Activated T-helper 17 cell treated with anti-CD3 and anti-CD28 coated beads, Interleukin-2, amount 50 U/mL, for 72 hours (primary cell): ENCODE data around the gene HIPK2. TPM values are rescaled to one million over a fixed set of nuclear protein-coding genes. Genes with fewer than 3 reads are reported as not detected.

Experiments
- ATAC-seq: fragments of 150-1000 bp; cut with Tn5 transposase; replicated peaks from 2 replicates; pipeline ENCODE4 v1.10.0; 2021; ENCODE audit warnings: mild to moderate bottlenecking, moderate library complexity
- H3K27ac Mint-ChIP-seq: one replicate; pipeline ENCODE4 v1.8.0; 2022; ENCODE audit warnings: mixed read lengths
- H3K27me3 Mint-ChIP-seq: one replicate; pipeline ENCODE4 v1.8.0; 2022; ENCODE audit warnings: mixed read lengths
- H3K36me3 Mint-ChIP-seq: one replicate; pipeline ENCODE4 v1.8.0; 2022; ENCODE audit warnings: low read depth, mild to moderate bottlenecking, mixed read lengths
- H3K4me1 Mint-ChIP-seq: one replicate; pipeline ENCODE4 v1.8.0; 2022; ENCODE audit warnings: mixed read lengths
- H3K4me3 Mint-ChIP-seq: one replicate; pipeline ENCODE4 v1.8.0; 2022; ENCODE audit warnings: mild to moderate bottlenecking, mixed read lengths
- H3K9me3 Mint-ChIP-seq: one replicate; pipeline ENCODE4 v1.8.0; 2022; ENCODE audit warnings: mixed read lengths
- total RNA-seq, 2 donors: library from RNA; stranded (reverse); gene quantifications; one replicate each; pipeline ENCODE4 v1.2.3, GENCODE V29; 2022

The HIPK2 gene
- total RNA-seq, 2 donors from 2014 or later, result 44.2 to 46.9 TPM

- no peaks in the 10 kb centered on the region for H3K9me3 Mint-ChIP-seq
- peaks cover 47% of the 10 kb centered on the region for H3K36me3 Mint-ChIP-seq
- H3K4me3 Mint-ChIP-seq, result peak overlapping the region; percentile 98
- H3K27ac Mint-ChIP-seq, result peak overlapping the region; percentile 96
- no peaks in the 10 kb centered on the region for H3K27me3 Mint-ChIP-seq
- peaks cover 72% of the 10 kb centered on the region for H3K4me1 Mint-ChIP-seq
- ATAC-seq, result no peak
These were observed 4.9 kb downstream of the HIPK2 start for GRCh38 chr7:139772873-139773272.

GRCh38 chr7:139772115-139772514, 5.7 kb downstream of the HIPK2 start:
- Mint-ChIP-seq H3K9me3 (no peaks in the 10 kb centered on the region), H3K27ac (peak overlapping the region; percentile 87), H3K36me3 (peaks cover 47% of the 10 kb centered on the region), H3K4me3 (peak overlapping the region; percentile 61), H3K27me3 (no peaks in the 10 kb centered on the region), H3K4me1 (peaks cover 79% of the 10 kb centered on the region)
- no peak for ATAC-seq

- peak; percentile 64 for ATAC-seq
These were observed 6.5 kb downstream of the HIPK2 start for GRCh38 chr7:139771001-139771956.

GRCh38 chr7:139769761-139770160, 8.0 kb downstream of the HIPK2 start:
- H3K27ac Mint-ChIP-seq, result peak overlapping the region; percentile 84
- peaks cover 35% of the 10 kb centered on the region for H3K36me3 Mint-ChIP-seq
- H3K4me3 Mint-ChIP-seq, result peak overlapping the region; percentile 59
- no peak for ATAC-seq
- peaks cover 68% of the 10 kb centered on the region for H3K4me1 Mint-ChIP-seq
- no peaks in the 10 kb centered on the region for H3K27me3 Mint-ChIP-seq
- H3K9me3 Mint-ChIP-seq, result no peaks in the 10 kb centered on the region

More at GRCh38 chr7:139771001-139771956, 6.5 kb downstream of the HIPK2 start:
- H3K27me3 Mint-ChIP-seq, result no peaks in the 10 kb centered on the region
- no peaks in the 10 kb centered on the region for H3K9me3 Mint-ChIP-seq
- H3K4me3 Mint-ChIP-seq, result peak overlapping the region; percentile 61
- H3K4me1 Mint-ChIP-seq, result peaks cover 77% of the 10 kb centered on the region
- peaks cover 38% of the 10 kb centered on the region for H3K36me3 Mint-ChIP-seq
- H3K27ac Mint-ChIP-seq, result peak overlapping the region; percentile 87

GRCh38 chr7:139769066-139769465, 8.7 kb downstream of the HIPK2 start:
- Mint-ChIP-seq H3K27ac (peak overlapping the region; percentile 84), H3K36me3 (peaks cover 33% of the 10 kb centered on the region), H3K9me3 (no peaks in the 10 kb centered on the region), H3K27me3 (no peaks in the 10 kb centered on the region), H3K4me1 (peaks cover 63% of the 10 kb centered on the region), H3K4me3 (peak overlapping the region; percentile 59)
- no peak for ATAC-seq

GRCh38 chr7:139768249-139768824, 9.5 kb downstream of the HIPK2 start:
- Mint-ChIP-seq H3K27me3 (no peaks in the 10 kb centered on the region), H3K36me3 (peaks cover 26% of the 10 kb centered on the region), H3K4me3 (peak overlapping the region; percentile 59), H3K27ac (peak overlapping the region; percentile 84), H3K9me3 (no peaks in the 10 kb centered on the region), H3K4me1 (peaks cover 59% of the 10 kb centered on the region)
- peak; percentile 13 for ATAC-seq

GRCh38 chr7:139767561-139767982, 10.2 kb downstream of the HIPK2 start:
- Mint-ChIP-seq H3K4me3 (peak overlapping the region; percentile 59), H3K27me3 (no peaks in the 10 kb centered on the region), H3K9me3 (no peaks in the 10 kb centered on the region), H3K36me3 (peaks cover 26% of the 10 kb centered on the region), H3K4me1 (peaks cover 58% of the 10 kb centered on the region), H3K27ac (peak overlapping the region; percentile 84)
- peak; percentile 65 for ATAC-seq

- no peak overlapping the region for H3K27ac Mint-ChIP-seq
- H3K9me3 Mint-ChIP-seq, result no peaks in the 10 kb centered on the region
- H3K36me3 Mint-ChIP-seq, result peaks cover 32% of the 10 kb centered on the region
These were observed 12.7 kb downstream of the HIPK2 start for GRCh38 chr7:139765143-139765542.

GRCh38 chr7:139763330-139763729, 14.5 kb downstream of the HIPK2 start:
- no peaks in the 10 kb centered on the region for H3K27me3 Mint-ChIP-seq
- peaks cover 26% of the 10 kb centered on the region for H3K36me3 Mint-ChIP-seq
- no peak overlapping the region for H3K4me3 Mint-ChIP-seq
- no peaks in the 10 kb centered on the region for H3K9me3 Mint-ChIP-seq
- peaks cover 58% of the 10 kb centered on the region for H3K4me1 Mint-ChIP-seq
- H3K27ac Mint-ChIP-seq, result peak overlapping the region; percentile 60
- ATAC-seq, result no peak

More at GRCh38 chr7:139765143-139765542, 12.7 kb downstream of the HIPK2 start:
- Mint-ChIP-seq H3K4me1 (peaks cover 61% of the 10 kb centered on the region), H3K27me3 (no peaks in the 10 kb centered on the region), H3K4me3 (no peak overlapping the region)
- no peak for ATAC-seq

GRCh38 chr7:139762886-139763285, 14.9 kb downstream of the HIPK2 start:
- no peaks in the 10 kb centered on the region for H3K9me3 Mint-ChIP-seq
- H3K27ac Mint-ChIP-seq, result peak overlapping the region; percentile 60
- peak overlapping the region; percentile 8 for H3K4me3 Mint-ChIP-seq
- H3K4me1 Mint-ChIP-seq, result peaks cover 54% of the 10 kb centered on the region
- no peak for ATAC-seq
- H3K27me3 Mint-ChIP-seq, result no peaks in the 10 kb centered on the region
- peaks cover 26% of the 10 kb centered on the region for H3K36me3 Mint-ChIP-seq

- no peaks in the 10 kb centered on the region for H3K9me3 Mint-ChIP-seq
- H3K27ac Mint-ChIP-seq, result no peak overlapping the region
- peak; percentile 43 for ATAC-seq
- H3K36me3 Mint-ChIP-seq, result peaks cover 27% of the 10 kb centered on the region
- peaks cover 50% of the 10 kb centered on the region for H3K4me1 Mint-ChIP-seq
- H3K4me3 Mint-ChIP-seq, result no peak overlapping the region
- H3K27me3 Mint-ChIP-seq, result no peaks in the 10 kb centered on the region
These were observed 19.4 kb downstream of the HIPK2 start for GRCh38 chr7:139758388-139758787.

GRCh38 chr7:139757968-139758367, 19.8 kb downstream of the HIPK2 start:
- H3K36me3 Mint-ChIP-seq, result peaks cover 27% of the 10 kb centered on the region
- no peak overlapping the region for H3K4me3 Mint-ChIP-seq
- H3K4me1 Mint-ChIP-seq, result peaks cover 48% of the 10 kb centered on the region
- H3K27me3 Mint-ChIP-seq, result no peaks in the 10 kb centered on the region
- no peak overlapping the region for H3K27ac Mint-ChIP-seq
- H3K9me3 Mint-ChIP-seq, result no peaks in the 10 kb centered on the region
- ATAC-seq, result no peak

GRCh38 chr7:139753693-139754111, 24.1 kb downstream of the HIPK2 start:
- peaks cover 41% of the 10 kb centered on the region for H3K4me1 Mint-ChIP-seq
- no peaks in the 10 kb centered on the region for H3K9me3 Mint-ChIP-seq
- H3K4me3 Mint-ChIP-seq, result no peak overlapping the region
- peaks cover 8% of the 10 kb centered on the region for H3K36me3 Mint-ChIP-seq
- H3K27ac Mint-ChIP-seq, result no peak overlapping the region
- no peak for ATAC-seq
- H3K27me3 Mint-ChIP-seq, result no peaks in the 10 kb centered on the region

- Mint-ChIP-seq H3K4me1 (peaks cover 38% of the 10 kb centered on the region), H3K9me3 (no peaks in the 10 kb centered on the region), H3K36me3 (peaks cover 8% of the 10 kb centered on the region), H3K27me3 (no peaks in the 10 kb centered on the region), H3K4me3 (no peak overlapping the region), H3K27ac (no peak overlapping the region)
- no peak for ATAC-seq
These were observed 24.6 kb downstream of the HIPK2 start for GRCh38 chr7:139753081-139753692.
